PFSK-1 (cell line): Measurements from ENCODE around the gene GEMIN5.

Experiments used
- FOXP2 ChIP-seq: optimal IDR thresholded peaks from 2 replicates; pipeline ENCODE3; 2011; ENCODE audit warnings: borderline replicate concordance, control low read depth, inconsistent platforms; ENCODE audit not compliant: insufficient read depth; ENCODE audit errors: extremely low read length, extremely low read depth
- POLR2AphosphoS5 ChIP-seq: IDR thresholded peaks from 2 replicates; pipeline ENCODE4 v1.6.1; 2012; ENCODE audit warnings: low read depth, mild to moderate bottlenecking, control low read depth, low read length, moderate library complexity
- REST ChIP-seq, 2 experiments: IDR thresholded peaks; 2 replicates each; pipeline versions ENCODE4 v1.6.1 to v1.8.0; 2011 to 2012; ENCODE audit warnings: low read depth in 2 of 2, low read length in 2 of 2, control low read depth in 1 of 2, inconsistent platforms in 1 of 2, mild to moderate bottlenecking in 1 of 2, moderate library complexity in 1 of 2; ENCODE audit not compliant: insufficient read depth in 1 of 2
- SIN3A ChIP-seq: IDR thresholded peaks from 2 replicates; pipeline ENCODE4 v1.6.1; 2012; ENCODE audit warnings: mild to moderate bottlenecking, low read length, moderate library complexity, borderline replicate concordance; ENCODE audit not compliant: insufficient read depth
- TAF1 ChIP-seq: IDR thresholded peaks from 2 replicates; pipeline ENCODE4 v1.6.1; 2012; ENCODE audit warnings: low read length, control low read depth, borderline replicate concordance; ENCODE audit not compliant: insufficient read depth

GEMIN5 gene

GRCh38 chr5:154849264-154849785 is 88.7 kb downstream of the GEMIN5 start:
- TF ChIP-seq TAF1 = no peak
- TF ChIP-seq POLR2AphosphoS5 = no peak
- TF ChIP-seq REST (IDR thresholded peaks at IDR 0.05; ENCODE audit: insufficient read depth in 1 of 2, low read depth in 2 of 2, low read length in 2 of 2) = no peak
- TF ChIP-seq FOXP2 = no peak
- TF ChIP-seq SIN3A = no peak

DNA sequence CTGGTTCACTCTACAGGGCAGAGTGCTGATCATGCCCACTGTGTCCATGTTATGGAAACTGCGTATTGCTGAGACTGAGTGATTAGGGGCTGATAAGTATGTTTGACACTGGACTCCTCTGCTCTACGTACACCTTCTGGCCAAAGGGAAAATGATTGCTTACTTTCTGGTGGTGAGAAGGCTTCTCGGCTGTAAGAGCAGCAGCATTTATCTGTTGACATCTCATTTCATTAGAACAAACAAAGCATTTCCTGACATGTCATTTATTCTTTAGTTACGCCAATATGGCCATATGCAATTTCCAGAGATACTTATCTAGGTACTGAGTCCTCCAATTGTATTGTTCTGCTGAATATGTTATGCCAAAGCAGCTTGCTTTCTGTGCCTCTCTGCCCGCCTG is 93.2 kb downstream of the GEMIN5 start:
- TF ChIP-seq SIN3A = no peak
- TF ChIP-seq TAF1 = no peak
- no peak for TF ChIP-seq REST (IDR thresholded peaks at IDR 0.05; ENCODE audit: insufficient read depth in 1 of 2, low read depth in 2 of 2, low read length in 2 of 2)
- no peak for TF ChIP-seq POLR2AphosphoS5
- no peak for TF ChIP-seq FOXP2

GRCh38 chr5:154842689-154843530 is 95.1 kb downstream of the GEMIN5 start:
- TF ChIP-seq FOXP2 = no peak
- no peak for TF ChIP-seq SIN3A
- TF ChIP-seq REST (IDR thresholded peaks at IDR 0.05; ENCODE audit: insufficient read depth in 1 of 2, low read depth in 2 of 2, low read length in 2 of 2) = no peak
- no peak for TF ChIP-seq TAF1
- no peak for TF ChIP-seq POLR2AphosphoS5

DNA sequence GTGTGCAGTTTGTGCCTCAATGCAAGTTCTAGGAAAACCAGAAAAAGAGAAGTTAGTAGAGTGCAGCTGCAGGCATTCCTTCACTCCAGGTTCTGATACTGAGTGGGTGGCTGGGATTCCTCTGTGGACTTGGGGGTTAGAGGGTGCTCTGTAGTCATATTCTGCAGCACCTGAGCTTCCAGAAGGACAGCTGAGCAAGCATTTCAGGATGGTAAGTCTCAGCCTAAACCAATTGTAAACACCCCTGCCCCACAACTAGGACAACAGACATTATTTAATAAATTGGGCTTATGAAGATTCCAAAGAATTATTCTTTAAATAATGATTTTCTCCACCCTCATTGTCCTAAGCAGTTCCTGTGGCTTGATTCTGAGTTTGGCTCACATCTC is 96.7 kb downstream of the GEMIN5 start:
- TF ChIP-seq TAF1 = no peak
- TF ChIP-seq POLR2AphosphoS5 = no peak
- no peak for TF ChIP-seq SIN3A
- TF ChIP-seq REST (IDR thresholded peaks at IDR 0.05; ENCODE audit: insufficient read depth in 1 of 2, low read depth in 2 of 2, low read length in 2 of 2) = no peak
- no peak for TF ChIP-seq FOXP2
